DMS153 treated with DMSO at 0.1 percent for 48 hours (cell line): ENCODE results near the gene TIMM29.
"Not testable (repeated sequence)": the region's sequence is repeated elsewhere in the genome, so short reads cannot be mapped to it uniquely, and the experiment has no call there.

Experiments
- DNase-seq: peaks from one replicate; lab custom pipeline; 2025; ENCODE audit not compliant: unreplicated experiment; lab: John Stamatoyannopoulos, UW

The TIMM29 gene

GRCh38 chr19:10936661-10937084, 8.1 kb downstream of the TIMM29 start:
- DNase-seq, result peak; percentile 79

GRCh38 chr19:10941649-10942048, 13.0 kb downstream of the TIMM29 start:
- not testable (repeated sequence) for DNase-seq

GRCh38 chr19:10943412-10943811, 14.8 kb downstream of the TIMM29 start:
- not testable (repeated sequence) for DNase-seq

- DNase-seq, result no peak
Observed at GRCh38 chr19:10945264-10945663, 16.7 kb downstream of the TIMM29 start.

- no peak for DNase-seq
Observed at GRCh38 chr19:10946958-10947657, 18.5 kb downstream of the TIMM29 start.

- peak; percentile 13 for DNase-seq
Observed at GRCh38 chr19:10952809-10953208, 24.2 kb downstream of the TIMM29 start.

- not testable (repeated sequence) for DNase-seq
Observed at GRCh38 chr19:10959277-10959968, 30.8 kb downstream of the TIMM29 start.

- DNase-seq, result peak; percentile 91
Observed at GRCh38 chr19:10960314-10961072, 31.9 kb downstream of the TIMM29 start, which contains the start of gene SMARCA4. Gene SMARCA4 (plus strand): TSS chr19:10961030. CDS start chr19:10984152, 23,122 bp downstream.

- DNase-seq, result no peak
Observed at GRCh38 chr19:10961073-10961860, 32.7 kb downstream of the TIMM29 start.

- DNase-seq, result no peak
Observed at GRCh38 chr19:10962863-10963262, 34.3 kb downstream of the TIMM29 start.

- DNase-seq, result no peak
Observed at GRCh38 chr19:10963865-10964264, 35.3 kb downstream of the TIMM29 start.

GRCh38 chr19:10964903-10965302, 36.3 kb downstream of the TIMM29 start:
- no peak for DNase-seq

- DNase-seq, result no peak
Observed at GRCh38 chr19:10965398-10965797, 36.8 kb downstream of the TIMM29 start.

GRCh38 chr19:10966809-10967208, 38.2 kb downstream of the TIMM29 start:
- DNase-seq, result no peak

GRCh38 chr19:10968527-10969135, 40.0 kb downstream of the TIMM29 start:
- DNase-seq, result no peak

- DNase-seq, result no peak
Observed at GRCh38 chr19:10971107-10971726, 42.6 kb downstream of the TIMM29 start.

GRCh38 chr19:10975374-10976130, 46.9 kb downstream of the TIMM29 start:
- DNase-seq, result no peak

- DNase-seq, result no peak
Observed at GRCh38 chr19:10976131-10976892, 47.7 kb downstream of the TIMM29 start.

- DNase-seq, result no peak
Observed at GRCh38 chr19:10977742-10978092, 49.1 kb downstream of the TIMM29 start.
